ENCODE results near the gene MTNR1A.

MTNR1A gene

GRCh38 chr4:186486172-186486571, 69.2 kb downstream of the MTNR1A start:
- DNase-seq (ENCODE audit: low spot score): no peak

- DNase-seq (ENCODE audit: low spot score): no peak
Measured at GRCh38 chr4:186485561-186486062, 69.8 kb downstream of the MTNR1A start.

- no peak for DNase-seq (ENCODE audit: low spot score)
Measured at GRCh38 chr4:186485150-186485549, 70.2 kb downstream of the MTNR1A start.

- no peak for DNase-seq (ENCODE audit: low spot score)
Measured at GRCh38 chr4:186483656-186484055, 71.7 kb downstream of the MTNR1A start.

All from HuH-7.5 (cell line).